Keratinocyte (primary cell): Measurements from ENCODE around the gene INPP5A. TPM values are rescaled to one million over a fixed set of nuclear protein-coding genes. Genes with fewer than 3 reads are reported as not detected.

Experiments
- DNase-seq: peaks from one replicate; pipeline ENCODE4 v3.0.0-alpha.2; 2011; ENCODE audit warnings: low read depth, missing footprints, low spot score
- FAIRE-seq: peaks from 2 replicates; lab custom pipeline; 2011; peaks lifted over from hg19 to GRCh38; lab: Jason Lieb, UNC
- H2AFZ ChIP-seq: 2 replicates; pipeline ENCODE4 v1.6.0; 2012; ENCODE audit warnings: low read length, control low read depth, inconsistent platforms; ENCODE audit not compliant: control insufficient read depth
- H3K27ac ChIP-seq: 2 replicates; pipeline ENCODE4 v1.5.1; 2011; ENCODE audit warnings: low read length; ENCODE audit not compliant: control insufficient read depth, insufficient read depth
- H3K27me3 ChIP-seq: 3 replicates; pipeline ENCODE4 v1.6.0; 2011; ENCODE audit warnings: low read length; ENCODE audit not compliant: control insufficient read depth, insufficient read depth; ENCODE audit errors: extremely low read depth
- H3K36me3 ChIP-seq, 2 experiments: 2 replicates in 1 of 2; 3 replicates in 1 of 2; pipeline ENCODE4 v1.5.1; 2011; ENCODE audit warnings: low read length in 2 of 2, mild to moderate bottlenecking in 1 of 2; ENCODE audit not compliant: control insufficient read depth in 2 of 2, insufficient read depth in 2 of 2; ENCODE audit errors: extremely low read depth in 1 of 2
- H3K4me1 ChIP-seq: 3 replicates; pipeline ENCODE4 v1.5.1; 2011; ENCODE audit warnings: low read length; ENCODE audit not compliant: control insufficient read depth, insufficient read depth; ENCODE audit errors: extremely low read depth
- H3K4me2 ChIP-seq: 3 replicates; pipeline ENCODE4 v1.6.0; 2011; ENCODE audit warnings: low read depth, low read length; ENCODE audit not compliant: control insufficient read depth, insufficient read depth; ENCODE audit errors: extremely low read depth
- H3K4me3 ChIP-seq, 3 experiments: fragments of 200-600 bp in 1 of 3; sonication (generic) in 1 of 3; 2 replicates in 2 of 3; 3 replicates in 1 of 3; pipeline ENCODE4 v1.5.1; 2011 to 2016; ENCODE audit warnings: low read length in 3 of 3, mild to moderate bottlenecking in 3 of 3, control low read depth in 2 of 3, inconsistent platforms in 1 of 3, low read depth in 1 of 3, mixed read lengths in 1 of 3, mixed run types in 1 of 3, moderate library complexity in 1 of 3; ENCODE audit not compliant: control insufficient read depth in 2 of 3, insufficient read depth in 2 of 3; ENCODE audit errors: extremely low read depth in 1 of 3
- H3K79me2 ChIP-seq: 2 replicates; pipeline ENCODE4 v1.6.0; 2012; ENCODE audit warnings: low read length; ENCODE audit not compliant: control insufficient read depth, insufficient read depth
- H3K9ac ChIP-seq: 3 replicates; pipeline ENCODE4 v1.6.0; 2011; ENCODE audit warnings: low read length; ENCODE audit not compliant: control insufficient read depth, insufficient read depth; ENCODE audit errors: extremely low read depth
- H3K9me1 ChIP-seq: 3 replicates; pipeline ENCODE4 v1.6.0; 2011; ENCODE audit warnings: low read length; ENCODE audit not compliant: control insufficient read depth, insufficient read depth; ENCODE audit errors: extremely low read depth
- H3K9me3 ChIP-seq: 2 replicates; pipeline ENCODE4 v1.5.1; 2012; ENCODE audit warnings: low read depth, low read length; ENCODE audit not compliant: control insufficient read depth
- H4K20me1 ChIP-seq: 3 replicates; pipeline ENCODE4 v1.6.0; 2011; ENCODE audit warnings: low read length; ENCODE audit not compliant: control insufficient read depth, insufficient read depth; ENCODE audit errors: extremely low read depth
- CTCF ChIP-seq, 3 experiments: IDR thresholded peaks in 1 of 3; conservative IDR thresholded peaks in 1 of 3; optimal IDR thresholded peaks in 1 of 3; 2 replicates in 2 of 3; 3 replicates in 1 of 3; pipeline versions ENCODE3 to v1.5.1; 2011; ENCODE audit warnings: low read length in 3 of 3, mild to moderate bottlenecking in 3 of 3, moderate library complexity in 2 of 3, control low read depth in 1 of 3, inconsistent platforms in 1 of 3; ENCODE audit not compliant: insufficient read depth in 2 of 3; ENCODE audit errors: extremely low read depth in 1 of 3
- EZH2 ChIP-seq: IDR thresholded peaks from one replicate; pipeline ENCODE4 v1.6.1; 2012; ENCODE audit warnings: inconsistent platforms, mild to moderate bottlenecking, low read length, moderate library complexity
- dilution Hi-C: fragments of 300-500 bp; cut with MboI; formaldehyde crosslinking; loops from one replicate; pipeline ENCODE4 v1.7.0; 2020; ENCODE audit warnings: low sequenced_read_pairs; ENCODE audit not compliant: extremely low pct_ligation_motif_present
- polyA plus RNA-seq, 5 experiments: library from polyadenylated mRNA; depleted of rRNA in 3 of 5; stranded (reverse) in 3 of 5; stranded (forward) in 1 of 5; unstranded in 1 of 5; fragments of >200 nt; gene quantifications; 1 replicate in 1 of 5; 2 replicates in 3 of 5; 3 replicates in 1 of 5; pipeline versions ENCODE4 v1.2.1 to v1.2.3, GENCODE V29; 2011 to 2012; ENCODE audit warnings: missing spikeins in 2 of 5, low read depth in 1 of 5, low replicate concordance in 1 of 5

INPP5A gene
- polyA plus RNA-seq, 1 donor (not counting 4 experiments of a cell fraction or from before 2014, with no cell fraction given): 11.2 TPM

- Histone ChIP-seq H3K4me1 (peaks cover 4% of the 10 kb centered on the region), H3K4me3 (no peak overlapping the region), H3K27me3 (no peaks in the 10 kb centered on the region), H3K9ac (no peak overlapping the region), H2AFZ (no peak overlapping the region), H3K27ac (no peak overlapping the region), H3K9me3 (no peaks in the 10 kb centered on the region), H3K36me3 (no peaks in the 10 kb centered on the region), H4K20me1 (no peaks in the 10 kb centered on the region), H3K9me1 (no peaks in the 10 kb centered on the region), H3K4me2 (no peak overlapping the region), H3K79me2 (no peaks in the 10 kb centered on the region)
- DNase-seq: no peak
- dilution Hi-C loops: no loop called here
- FAIRE-seq: no peak
- TF ChIP-seq CTCF (optimal IDR thresholded peaks at IDR 0.05 in 1 of 3, IDR thresholded peaks at IDR 0.05 in 1 of 3, conservative IDR thresholded peaks at IDR 0.05 in 1 of 3; ENCODE audit: extremely low read depth in 1 of 3, insufficient read depth in 2 of 3, low read length in 3 of 3) (no peak), EZH2 (no peak)
Measured at GRCh38 chr10:132640326-132641125, 102.9 kb downstream of the INPP5A start.

- DNase-seq (no peak), FAIRE-seq (no peak)
- Histone ChIP-seq H3K9me3 (no peaks in the 10 kb centered on the region), H3K9ac (no peak overlapping the region), H3K9me1 (no peaks in the 10 kb centered on the region), H2AFZ (no peak overlapping the region), H3K27me3 (no peaks in the 10 kb centered on the region), H3K4me2 (no peak overlapping the region), H3K36me3 (no peaks in the 10 kb centered on the region), H4K20me1 (no peaks in the 10 kb centered on the region), H3K4me3 (no peak overlapping the region), H3K79me2 (no peaks in the 10 kb centered on the region), H3K4me1 (peaks cover 4% of the 10 kb centered on the region), H3K27ac (no peak overlapping the region)
- dilution Hi-C loops: no loop called here
- TF ChIP-seq EZH2 (no peak), CTCF (optimal IDR thresholded peaks at IDR 0.05 in 1 of 3, IDR thresholded peaks at IDR 0.05 in 1 of 3, conservative IDR thresholded peaks at IDR 0.05 in 1 of 3; ENCODE audit: extremely low read depth in 1 of 3, insufficient read depth in 2 of 3, low read length in 3 of 3) (no peak)
Measured at GRCh38 chr10:132641401-132641800, 103.8 kb downstream of the INPP5A start.
